A549 (cell line): ENCODE measurements around the gene ACTN1. TPM values are rescaled to one million over a fixed set of nuclear protein-coding genes. Genes with fewer than 3 reads are reported as not detected.

Experiments
- ATAC-seq, 2 experiments: fragments of 200-7000 bp in 1 of 2; fragments of >200 bp in 1 of 2; cut with Nextera tagmentation in 1 of 2; cut with Tn5 transposase in 1 of 2; 3 replicates each; pipeline versions ENCODE4 v1.8.0 to v1.9.1; 2018 to 2020; ENCODE audit warnings: mild to moderate bottlenecking in 1 of 2, moderate library complexity in 1 of 2
- CTCF ChIA-PET: fragments of 300-600 bp; sonication (Branson Sonifier 250); formaldehyde crosslinking; extraction: SDS; loops from one replicate; lab custom pipeline; 2021; ENCODE audit warnings: antibody characterized with exemption, inconsistent platforms; lab: Yijun Ruan, JAX
- POLR2A ChIA-PET: fragments of 350-600 bp; formaldehyde crosslinking; extraction: SDS; loops from one replicate; lab custom pipeline; 2021; ENCODE audit warnings: antibody characterized with exemption, inconsistent platforms; lab: Yijun Ruan, JAX
- DNase-seq, 2 experiments: peaks; one replicate each; pipeline versions ENCODE4 v3.0.0 to v3.0.0-alpha.2; 2011 to 2016; ENCODE audit warnings: low read depth in 1 of 2, low spot score in 1 of 2
- FAIRE-seq: peaks from 2 replicates; lab custom pipeline; 2011; peaks lifted over from hg19 to GRCh38; lab: Jason Lieb, UNC
- H3K27ac ChIP-seq, 2 experiments: fragments of >200 bp; sonication (Bioruptor Twin); formaldehyde crosslinking; 3 replicates each; pipeline ENCODE4 v1.5.1; 2016 to 2017
- H3K4me1 ChIP-seq: fragments of >200 bp; sonication (Bioruptor Twin); formaldehyde crosslinking; 3 replicates; pipeline ENCODE4 v1.6.1; 2016
- H3K4me2 ChIP-seq: fragments of >200 bp; sonication (Bioruptor Twin); formaldehyde crosslinking; 3 replicates; pipeline ENCODE4 v1.6.1; 2016
- H3K4me3 ChIP-seq: fragments of >200 bp; sonication (Bioruptor Twin); formaldehyde crosslinking; 3 replicates; pipeline ENCODE4 v1.5.1; 2016
- H3K9me3 ChIP-seq: fragments of >200 bp; sonication (Bioruptor Twin); formaldehyde crosslinking; 3 replicates; pipeline ENCODE4 v1.6.1; 2016
- BCL3 ChIP-seq: fragments of >200 bp; sonication (Bioruptor Twin); formaldehyde crosslinking; IDR thresholded peaks from 3 replicates; pipeline ENCODE4 v1.6.1; 2016
- BHLHE40 ChIP-seq: IDR thresholded peaks from 2 replicates; pipeline ENCODE4 v1.6.1; 2012; ENCODE audit warnings: low read depth, low read length, inconsistent platforms
- CBX2 ChIP-seq: fragments of 200-600 bp; sonication (generic); IDR thresholded peaks from 2 replicates; pipeline ENCODE4 v1.6.1; 2016; ENCODE audit warnings: low read depth, mild to moderate bottlenecking, borderline replicate concordance
- CBX8 ChIP-seq: fragments of 200-600 bp; sonication (generic); IDR thresholded peaks from 2 replicates; pipeline ENCODE4 v1.6.1; 2016
- CEBPB ChIP-seq, 2 experiments: fragments of >200 bp in 1 of 2; sonication (Bioruptor Twin) in 1 of 2; formaldehyde crosslinking in 1 of 2; IDR thresholded peaks; 2 replicates each; pipeline ENCODE4 v1.6.1; 2012 to 2016
- CHD4 ChIP-seq: fragments of 200-600 bp; sonication (generic); IDR thresholded peaks from 2 replicates; pipeline ENCODE4 v1.6.1; 2016; ENCODE audit warnings: antibody characterized with exemption, mild to moderate bottlenecking, borderline replicate concordance
- EHF ChIP-seq: fragments of 250-450 bp; sonication (Bioruptor Pico); IDR thresholded peaks from 2 replicates; pipeline ENCODE4 v1.5.0; 2020; ENCODE audit warnings: mild to moderate bottlenecking
- ESRRA ChIP-seq: fragments of 150-350 bp; IDR thresholded peaks from 2 replicates; pipeline ENCODE4 v1.6.1; 2014; ENCODE audit warnings: mild to moderate bottlenecking, low read length, borderline replicate concordance
- FOSB ChIP-seq: fragments of 250-450 bp; sonication (Bioruptor Pico); IDR thresholded peaks from 2 replicates; pipeline ENCODE4 v1.5.0; 2020; ENCODE audit warnings: mild to moderate bottlenecking, moderate library complexity
- FOSL2 ChIP-seq, 2 experiments: fragments of 450-650 bp in 1 of 2; fragments of >200 bp in 1 of 2; sonication (Bioruptor Twin) in 1 of 2; formaldehyde crosslinking; IDR thresholded peaks; 2 replicates each; pipeline versions ENCODE4 v1.5.0 to v1.6.1; 2016 to 2020; ENCODE audit warnings: mild to moderate bottlenecking in 1 of 2, moderate library complexity in 1 of 2
- HES2 ChIP-seq: fragments of >200 bp; sonication (Bioruptor Twin); formaldehyde crosslinking; IDR thresholded peaks from 2 replicates; pipeline ENCODE4 v1.6.1; 2016
- JUN ChIP-seq, 2 experiments: fragments of >200 bp; sonication (Bioruptor Twin); formaldehyde crosslinking; IDR thresholded peaks; 2 replicates in 1 of 2; 3 replicates in 1 of 2; pipeline ENCODE4 v1.6.1; 2016 to 2017
- KDM1A ChIP-seq: fragments of 200-600 bp; sonication (generic); IDR thresholded peaks from 2 replicates; pipeline ENCODE4 v1.6.1; 2016; ENCODE audit warnings: low read depth, mild to moderate bottlenecking
- NR3C1 ChIP-seq: fragments of >200 bp; sonication (Bioruptor Twin); formaldehyde crosslinking; IDR thresholded peaks from 3 replicates; pipeline ENCODE4 v1.6.1; 2017
- PBX3 ChIP-seq: IDR thresholded peaks from 2 replicates; pipeline ENCODE4 v1.6.1; 2012
- RARB ChIP-seq: fragments of 250-450 bp; sonication (Bioruptor Pico); IDR thresholded peaks from 2 replicates; pipeline ENCODE4 v1.8.0; 2021; ENCODE audit warnings: mild to moderate bottlenecking, moderate library complexity
- SREBF2 ChIP-seq: fragments of 450-650 bp; IDR thresholded peaks from 2 replicates; pipeline ENCODE4 v1.6.1; 2014; ENCODE audit warnings: mild to moderate bottlenecking, moderate library complexity
- TFCP2L1 ChIP-seq: fragments of 250-450 bp; sonication (Bioruptor Pico); IDR thresholded peaks from 2 replicates; pipeline ENCODE4 v1.5.0; 2021; ENCODE audit warnings: mild to moderate bottlenecking
- TP53 ChIP-seq: fragments of 250-450 bp; sonication (Bioruptor Pico); IDR thresholded peaks from 2 replicates; pipeline ENCODE4 v1.5.0; 2021; ENCODE audit warnings: mild to moderate bottlenecking, moderate library complexity
- ZNF302 ChIP-seq: fragments of 250-450 bp; sonication (Bioruptor Pico); IDR thresholded peaks from 2 replicates; pipeline ENCODE4 v1.9.0; 2021; ENCODE audit warnings: inconsistent platforms, mild to moderate bottlenecking, moderate library complexity
- ZSCAN20 ChIP-seq: fragments of 250-450 bp; sonication (Bioruptor Pico); IDR thresholded peaks from 2 replicates; pipeline ENCODE4 v1.8.0; 2022; ENCODE audit warnings: mild to moderate bottlenecking, moderate library complexity
- WGBS: methylation state at CpG from one replicate; pipeline ENCODE4 v1.1.6; 2017; ENCODE audit errors: missing lambda C conversion rate; 5-methylcytosine and 5-hydroxymethylcytosine counted together
- polyA plus RNA-seq, 4 experiments: library from polyadenylated mRNA; depleted of rRNA in 3 of 4; stranded (reverse); fragments of >200 nt; fragmentation: RNase III in 1 of 4; extraction: RNeasy Plus Mini Kit Qiagen cat#74134 plus additional on column Dnase treatment in 1 of 4; gene quantifications; 2 replicates in 3 of 4; 3 replicates in 1 of 4; pipeline ENCODE4 v1.2.3, GENCODE V29; 2011 to 2017
- TF ChIP-seq, protein P1 (sequence below): fragments of 150-350 bp; IDR thresholded peaks from 2 replicates; pipeline ENCODE4 v1.6.1; 2014; ENCODE audit warnings: low read depth, mild to moderate bottlenecking, low read length
- TF ChIP-seq, protein P2 (sequence below): IDR thresholded peaks from 2 replicates; pipeline ENCODE4 v1.6.1; 2012; ENCODE audit warnings: low read depth, borderline replicate concordance

The ACTN1 gene
- polyA plus RNA-seq, 2 of the 4 experiments (the other 2 are of a cell fraction): 208 to 245 TPM

- H3K4me3 ChIP-seq: no peak overlapping the region
- CTCF ChIA-PET: interaction anchor here (14.5 kb wide), 1 partner anchor 250 kb away, joined by 233 read pairs; no protein-coding TSS in a partner anchor
- TF ChIP-seq TP53 (CRISPR knock-in tag) (no peak), CHD4 (no peak), PBX3 (no peak), ZNF302 (CRISPR knock-in tag) (no peak), NR3C1 (no peak), EHF (CRISPR knock-in tag) (no peak), KDM1A (no peak)
- TF ChIP-seq, all 56 proteins: peak for 0
- Histone ChIP-seq H3K4me1 (no peaks in the 10 kb centered on the region), H3K27ac (no peak overlapping the region), H3K9me3 (no peaks in the 10 kb centered on the region), H3K4me2 (no peak overlapping the region)
- POLR2A ChIA-PET: no interaction called here
- DNase-seq (no peak), FAIRE-seq (no peak), ATAC-seq (no peak)
- WGBS: 75% methylated on average over 5 of the region's 5 CpGs
Measured at GRCh38 chr14:68857516-68858070, 121.5 kb downstream of the ACTN1 start.

GRCh38 chr14:68856572-68856971, 122.5 kb downstream of the ACTN1 start:
- Histone ChIP-seq H3K4me1 (no peaks in the 10 kb centered on the region), H3K27ac (no peak overlapping the region)
- CTCF ChIA-PET: no interaction called here
- 78% methylated on average over 6 of the region's 6 CpGs for WGBS
- TF ChIP-seq FOSB (CRISPR knock-in tag) (no peak), CBX2 (no peak), RARB (CRISPR knock-in tag) (no peak), ZNF302 (CRISPR knock-in tag) (no peak), BHLHE40 (no peak), JUN (IDR thresholded peaks at IDR 0.05) (no peak), CEBPB (IDR thresholded peaks at IDR 0.05) (no peak), SREBF2 (no peak), ESRRA (no peak), HES2 (no peak), CBX8 (no peak), BCL3 (no peak), KDM1A (no peak), FOSL2 (IDR thresholded peaks at IDR 0.05) (no peak), FOSL2 (CRISPR knock-in tag; IDR thresholded peaks at IDR 0.05) (no peak), ZSCAN20 (no peak), TFCP2L1 (CRISPR knock-in tag) (no peak)
- TF ChIP-seq, protein P1, sequence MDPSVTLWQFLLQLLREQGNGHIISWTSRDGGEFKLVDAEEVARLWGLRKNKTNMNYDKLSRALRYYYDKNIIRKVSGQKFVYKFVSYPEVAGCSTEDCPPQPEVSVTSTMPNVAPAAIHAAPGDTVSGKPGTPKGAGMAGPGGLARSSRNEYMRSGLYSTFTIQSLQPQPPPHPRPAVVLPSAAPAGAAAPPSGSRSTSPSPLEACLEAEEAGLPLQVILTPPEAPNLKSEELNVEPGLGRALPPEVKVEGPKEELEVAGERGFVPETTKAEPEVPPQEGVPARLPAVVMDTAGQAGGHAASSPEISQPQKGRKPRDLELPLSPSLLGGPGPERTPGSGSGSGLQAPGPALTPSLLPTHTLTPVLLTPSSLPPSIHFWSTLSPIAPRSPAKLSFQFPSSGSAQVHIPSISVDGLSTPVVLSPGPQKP: no peak
- TF ChIP-seq, protein P2, sequence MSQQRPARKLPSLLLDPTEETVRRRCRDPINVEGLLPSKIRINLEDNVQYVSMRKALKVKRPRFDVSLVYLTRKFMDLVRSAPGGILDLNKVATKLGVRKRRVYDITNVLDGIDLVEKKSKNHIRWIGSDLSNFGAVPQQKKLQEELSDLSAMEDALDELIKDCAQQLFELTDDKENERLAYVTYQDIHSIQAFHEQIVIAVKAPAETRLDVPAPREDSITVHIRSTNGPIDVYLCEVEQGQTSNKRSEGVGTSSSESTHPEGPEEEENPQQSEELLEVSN: no peak
- TF ChIP-seq, all 56 proteins: peak for 0
- FAIRE-seq (no peak), DNase-seq (no peak), ATAC-seq (no peak)
- no peak overlapping the region for H3K4me2 ChIP-seq
- POLR2A ChIA-PET: no interaction called here
- no peak overlapping the region for H3K4me3 ChIP-seq
- H3K9me3 ChIP-seq: no peaks in the 10 kb centered on the region
